H9 (cell line): ENCODE measurements around the gene MORF4L1. TPM values are rescaled to one million over a fixed set of nuclear protein-coding genes. Genes with fewer than 3 reads are reported as not detected.
"Not testable (repeated sequence)": the region's sequence is repeated elsewhere in the genome, so short reads cannot be mapped to it uniquely, and the experiment has no call there.

Experiments used
- DNase-seq: peaks from one replicate; pipeline ENCODE4 v3.0.0-alpha.2; 2017
- H2AFZ ChIP-seq: one replicate; pipeline ENCODE4 v1.6.1; 2013; ENCODE audit warnings: mild to moderate bottlenecking, low read length, control low read depth, moderate library complexity
- H2AK5ac ChIP-seq: 2 replicates; pipeline ENCODE4 v1.6.1; 2013; ENCODE audit warnings: low read length, control low read depth, mixed read lengths; ENCODE audit not compliant: insufficient read length
- H2BK120ac ChIP-seq: one replicate; pipeline ENCODE4 v1.6.1; 2013; ENCODE audit warnings: low read depth, mild to moderate bottlenecking, low read length, control low read depth, inconsistent platforms; ENCODE audit not compliant: poor library complexity, severe bottlenecking
- H2BK12ac ChIP-seq: 2 replicates; pipeline ENCODE4 v1.6.1; 2013; ENCODE audit warnings: low read length, control low read depth, mixed read lengths, low read depth; ENCODE audit not compliant: insufficient read length
- H2BK15ac ChIP-seq: 2 replicates; pipeline ENCODE4 v1.6.1; 2013; ENCODE audit warnings: low read depth, low read length, control low read depth
- H2BK20ac ChIP-seq: one replicate; pipeline ENCODE4 v1.6.1; 2013; ENCODE audit warnings: low read depth, mild to moderate bottlenecking, low read length, control low read depth, inconsistent platforms; ENCODE audit not compliant: poor library complexity, severe bottlenecking
- H2BK5ac ChIP-seq: 2 replicates; pipeline ENCODE4 v1.6.1; 2013; ENCODE audit warnings: low read length, control low read depth, mixed read lengths; ENCODE audit not compliant: insufficient read length
- H3K14ac ChIP-seq: 2 replicates; pipeline ENCODE4 v1.6.1; 2013; ENCODE audit warnings: low read length, control low read depth; ENCODE audit not compliant: insufficient read depth
- H3K18ac ChIP-seq: 2 replicates; pipeline ENCODE4 v1.6.1; 2013; ENCODE audit warnings: low read depth, mild to moderate bottlenecking, mixed read lengths, low read length, control low read depth; ENCODE audit not compliant: insufficient read length
- H3K23ac ChIP-seq: 2 replicates; pipeline ENCODE4 v1.6.1; 2013; ENCODE audit warnings: low read length, control low read depth, mixed read lengths, low read depth; ENCODE audit not compliant: insufficient read length
- H3K23me2 ChIP-seq: 2 replicates; pipeline ENCODE4 v1.6.1; 2013; ENCODE audit warnings: low read depth, mild to moderate bottlenecking, mixed read lengths, low read length, control low read depth; ENCODE audit not compliant: insufficient read length, poor library complexity, severe bottlenecking
- H3K27ac ChIP-seq: 2 replicates; pipeline ENCODE4 v1.5.1; 2013; ENCODE audit warnings: low read length, control low read depth, mixed read lengths, low read depth; ENCODE audit not compliant: insufficient read length
- H3K27me3 ChIP-seq: 2 replicates; pipeline ENCODE4 v1.6.1; 2013; ENCODE audit warnings: low read length, control low read depth, inconsistent platforms; ENCODE audit not compliant: insufficient read depth
- H3K4ac ChIP-seq: 2 replicates; pipeline ENCODE4 v1.6.1; 2013; ENCODE audit warnings: low read depth, mild to moderate bottlenecking, control low read depth, inconsistent platforms, low read length, moderate library complexity
- H3K4me1 ChIP-seq: 2 replicates; pipeline ENCODE4 v1.6.1; 2013; ENCODE audit warnings: low read length, control low read depth, inconsistent platforms; ENCODE audit not compliant: insufficient read depth
- H3K4me2 ChIP-seq: 2 replicates; pipeline ENCODE4 v1.6.1; 2013; ENCODE audit warnings: low read length, control low read depth, mixed read lengths; ENCODE audit not compliant: insufficient read length, insufficient read depth
- H3K56ac ChIP-seq: 2 replicates; pipeline ENCODE4 v1.6.1; 2013; ENCODE audit warnings: low read depth, mild to moderate bottlenecking, mixed read lengths, low read length, control low read depth; ENCODE audit not compliant: insufficient read length
- H3K79me1 ChIP-seq: 2 replicates; pipeline ENCODE4 v1.6.1; 2013; ENCODE audit warnings: low read depth, mild to moderate bottlenecking, moderate library complexity, low read length, control low read depth, inconsistent platforms; ENCODE audit not compliant: insufficient read depth, poor library complexity, severe bottlenecking
- H3K79me2 ChIP-seq: 2 replicates; pipeline ENCODE4 v1.6.1; 2013; ENCODE audit warnings: low read length, control low read depth, inconsistent platforms; ENCODE audit not compliant: insufficient read depth
- H3K9ac ChIP-seq: 2 replicates; pipeline ENCODE4 v1.6.1; 2013; ENCODE audit warnings: low read length, control low read depth, mixed read lengths; ENCODE audit not compliant: insufficient read length; ENCODE audit errors: extremely low read depth
- H3K9me3 ChIP-seq: one replicate; pipeline ENCODE4 v1.6.1; 2013; ENCODE audit warnings: low read depth, low read length, inconsistent platforms; ENCODE audit not compliant: control insufficient read depth
- H3T11ph ChIP-seq: one replicate; pipeline ENCODE4 v1.6.1; 2013; ENCODE audit warnings: mild to moderate bottlenecking, low read length, control low read depth, inconsistent platforms
- H4K20me1 ChIP-seq: one replicate; pipeline ENCODE4 v1.6.1; 2013; ENCODE audit not compliant: control insufficient read depth, insufficient read length, insufficient read depth
- H4K5ac ChIP-seq: 2 replicates; pipeline ENCODE4 v1.6.1; 2013; ENCODE audit warnings: low read depth, mild to moderate bottlenecking, mixed read lengths, low read length, control low read depth; ENCODE audit not compliant: insufficient read length
- H4K8ac ChIP-seq: replicated peaks from 2 replicates; pipeline ENCODE4 v1.6.1; 2013; ENCODE audit warnings: low read length, control low read depth, mixed read lengths, low read depth; ENCODE audit not compliant: insufficient read length
- H4K91ac ChIP-seq: 2 replicates; pipeline ENCODE4 v1.6.1; 2013; ENCODE audit warnings: low read depth, mild to moderate bottlenecking, moderate library complexity, mixed read lengths, low read length, control low read depth; ENCODE audit not compliant: insufficient read length
- H3K27ac Mint-ChIP-seq, 3 experiments: 2 replicates in 2 of 3; 3 replicates in 1 of 3; pipeline ENCODE4 v1.8.0; 2020 to 2021; ENCODE audit warnings: mixed read lengths in 3 of 3, mild to moderate bottlenecking in 1 of 3, moderate library complexity in 1 of 3
- H3K27me3 Mint-ChIP-seq: 2 replicates; pipeline ENCODE4 v1.8.0; 2021; ENCODE audit warnings: low read depth, mild to moderate bottlenecking, moderate library complexity, mixed read lengths
- H3K36me3 Mint-ChIP-seq, 3 experiments: 2 replicates in 2 of 3; 3 replicates in 1 of 3; pipeline ENCODE4 v1.8.0; 2020 to 2021; ENCODE audit warnings: low read depth in 3 of 3, mixed read lengths in 3 of 3; ENCODE audit not compliant: insufficient read depth in 1 of 3
- H3K4me1 Mint-ChIP-seq, 2 experiments: 2 replicates each; pipeline ENCODE4 v1.8.0; 2020; ENCODE audit warnings: mixed read lengths in 2 of 2
- H3K4me3 Mint-ChIP-seq, 2 experiments: 2 replicates in 1 of 2; 3 replicates in 1 of 2; pipeline ENCODE4 v1.8.0; 2020 to 2021; ENCODE audit warnings: mild to moderate bottlenecking in 2 of 2, mixed read lengths in 2 of 2, moderate library complexity in 1 of 2
- H3K9me3 Mint-ChIP-seq, 2 experiments: 2 replicates in 1 of 2; 3 replicates in 1 of 2; pipeline ENCODE4 v1.8.0; 2020; ENCODE audit warnings: mild to moderate bottlenecking in 2 of 2, mixed read lengths in 2 of 2, moderate library complexity in 1 of 2
- WGBS: extraction: QIAGEN DNeasy Blood & Tissue Kit; methylation state at CpG from one replicate; pipeline ENCODE4 v1.1.7; 2013; ENCODE audit warnings: missing lambda C conversion rate, low lambda C conversion rate, mixed read lengths; ENCODE audit not compliant: insufficient read length; ENCODE audit errors: extremely low coverage; 5-methylcytosine and 5-hydroxymethylcytosine counted together
- total RNA-seq: library from RNA; stranded (reverse); gene quantifications from 2 replicates; pipeline ENCODE4 v1.2.1, GENCODE V29; 2021

MORF4L1 gene
- total RNA-seq, 1 experiment from 2014 or later, result 544 TPM

DNA sequence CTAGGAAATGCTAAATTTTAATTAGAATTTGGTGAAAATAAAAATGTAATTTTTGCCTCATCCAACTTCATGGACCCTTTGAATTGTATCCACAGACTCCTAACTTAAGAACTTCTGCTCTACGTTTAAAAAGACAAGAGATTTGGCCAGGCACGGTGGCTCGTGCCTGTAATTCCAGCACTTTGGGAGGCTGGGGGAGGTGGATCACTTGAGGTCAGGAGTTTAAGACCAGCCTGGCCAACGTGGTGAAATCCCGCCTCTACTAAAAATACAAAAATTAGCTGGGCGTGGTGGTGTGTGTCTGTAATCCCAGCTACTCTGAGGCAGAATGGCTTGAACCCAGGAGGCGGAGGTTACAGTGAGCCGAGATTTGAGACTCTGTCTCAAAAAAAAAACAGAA is 6.7 kb upstream of the MORF4L1 start:
- H3K4me3 Mint-ChIP-seq, H3K79me1 ChIP-seq, H3K9me3 Mint-ChIP-seq, H3K4ac ChIP-seq, H2BK12ac ChIP-seq, H3K27me3 ChIP-seq, H2AK5ac ChIP-seq, H3T11ph ChIP-seq, H2BK120ac ChIP-seq, H2BK15ac ChIP-seq, H4K91ac ChIP-seq, H3K18ac ChIP-seq, H4K20me1 ChIP-seq, H3K4me1 ChIP-seq, H3K79me2 ChIP-seq, H3K9me3 ChIP-seq, H4K5ac ChIP-seq, H4K8ac ChIP-seq, H2BK20ac ChIP-seq, DNase-seq, H3K36me3 Mint-ChIP-seq, H2AFZ ChIP-seq, H3K27me3 Mint-ChIP-seq, H3K4me2 ChIP-seq, H3K14ac ChIP-seq, H3K56ac ChIP-seq, H3K23me2 ChIP-seq, H3K4me1 Mint-ChIP-seq, H3K23ac ChIP-seq, H2BK5ac ChIP-seq, H3K9ac ChIP-seq, H3K27ac ChIP-seq: not testable (repeated sequence)
- peak overlapping the region in 1 of 3 experiments; percentile 62; a peak in 1 of 7 replicates for H3K27ac Mint-ChIP-seq
- no CpG with 5 or more reads among the region's 8 CpGs for WGBS
